Parathyroid adenoma (tissue), 2 donors: ENCODE data around the gene KRT40.

Experiments
- H2AFZ ChIP-seq: fragments of 300-600 bp; sonication (generic); one replicate; pipeline ENCODE4 v1.7.0; 2017; ENCODE audit warnings: antibody characterized with exemption, mild to moderate bottlenecking
- H3K27ac ChIP-seq: fragments of 300-600 bp; sonication (generic); one replicate; pipeline ENCODE4 v1.7.0; 2017
- H3K27me3 ChIP-seq: fragments of 300-600 bp; sonication (generic); one replicate; pipeline ENCODE4 v1.7.0; 2017; ENCODE audit warnings: low read length; ENCODE audit not compliant: control insufficient read depth, insufficient read depth
- H3K36me3 ChIP-seq: fragments of 300-600 bp; sonication (generic); one replicate; pipeline ENCODE4 v1.7.0; 2017; ENCODE audit warnings: low read length; ENCODE audit not compliant: control insufficient read depth, insufficient read depth
- H3K4me1 ChIP-seq: fragments of 300-600 bp; sonication (generic); one replicate; pipeline ENCODE4 v1.7.0; 2017; ENCODE audit warnings: control low read depth
- H3K4me2 ChIP-seq: fragments of 300-600 bp; sonication (generic); one replicate; pipeline ENCODE4 v1.7.0; 2017; ENCODE audit warnings: low read length
- H3K4me3 ChIP-seq: fragments of 300-600 bp; sonication (generic); one replicate; pipeline ENCODE4 v1.7.0; 2017; ENCODE audit warnings: low read depth, low read length
- H3K79me2 ChIP-seq: fragments of 300-600 bp; sonication (generic); one replicate; pipeline ENCODE4 v1.7.0; 2017; ENCODE audit warnings: control low read depth
- H3K9ac ChIP-seq: fragments of 300-600 bp; sonication (generic); one replicate; pipeline ENCODE4 v1.7.0; 2017; ENCODE audit warnings: mild to moderate bottlenecking
- H3K9me3 ChIP-seq: fragments of 300-600 bp; sonication (generic); one replicate; pipeline ENCODE4 v1.7.0; 2017; ENCODE audit warnings: low read length; ENCODE audit not compliant: control insufficient read depth
- TF ChIP-seq, protein P1 (sequence below): fragments of 300-600 bp; sonication (generic); IDR thresholded peaks from one replicate; pipeline ENCODE4 v1.7.0; 2017; ENCODE audit warnings: antibody characterized with exemption, mild to moderate bottlenecking
- donor health status: primary hyperparathyroidism.

Gene KRT40

DNA sequence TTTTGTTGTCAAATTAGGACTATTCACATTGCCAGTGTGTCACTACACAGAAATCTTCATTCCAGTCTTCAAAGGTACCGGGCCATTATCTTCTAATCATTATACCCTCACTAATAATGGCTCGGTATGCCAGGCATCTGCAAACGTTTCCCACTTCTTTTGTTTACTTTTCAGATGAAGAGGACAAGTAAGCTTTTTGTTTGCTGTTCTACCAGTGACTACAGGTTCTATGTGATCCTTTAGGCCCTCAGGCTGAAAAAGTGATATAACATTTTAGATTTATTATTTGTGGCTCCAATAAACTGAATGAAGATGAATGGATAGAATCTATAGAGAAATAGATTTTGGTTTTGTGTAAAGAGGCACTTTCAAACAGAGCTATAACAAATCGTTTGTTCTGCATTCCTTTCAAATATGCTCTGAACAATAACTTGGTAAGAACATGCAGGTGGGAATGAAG, 25.2 kb upstream of the KRT40 start:
- no peak overlapping the region for H3K9ac ChIP-seq
- H3K4me3 ChIP-seq = no peak overlapping the region

DNA sequence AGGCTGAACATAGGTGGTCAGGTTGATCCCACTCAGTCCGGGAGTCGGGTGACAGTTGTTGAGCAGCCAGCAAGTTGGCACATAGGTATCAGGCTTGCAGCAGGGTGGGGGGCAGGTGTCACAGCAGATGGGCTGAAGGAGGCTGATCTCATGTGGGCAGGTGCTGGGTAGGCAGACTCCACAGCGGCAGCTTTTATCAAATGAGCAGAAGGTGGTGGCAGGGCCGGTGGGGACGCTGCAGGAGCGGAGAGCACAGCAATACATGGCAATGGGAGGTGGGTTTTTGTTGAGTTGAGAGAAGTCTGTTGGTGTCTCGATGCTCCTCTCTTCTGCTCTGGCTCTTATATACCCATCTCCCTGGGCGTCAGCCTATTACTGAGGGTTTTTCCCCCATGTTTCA, 24.7 kb upstream of the KRT40 start, which contains the start of gene KRTAP3-1:
TSS of gene KRTAP3-1 (minus strand) at position 318 of the 400 bp plus-strand sequence. CDS start at position 264, 54 bp downstream.
- TF ChIP-seq, protein P1, sequence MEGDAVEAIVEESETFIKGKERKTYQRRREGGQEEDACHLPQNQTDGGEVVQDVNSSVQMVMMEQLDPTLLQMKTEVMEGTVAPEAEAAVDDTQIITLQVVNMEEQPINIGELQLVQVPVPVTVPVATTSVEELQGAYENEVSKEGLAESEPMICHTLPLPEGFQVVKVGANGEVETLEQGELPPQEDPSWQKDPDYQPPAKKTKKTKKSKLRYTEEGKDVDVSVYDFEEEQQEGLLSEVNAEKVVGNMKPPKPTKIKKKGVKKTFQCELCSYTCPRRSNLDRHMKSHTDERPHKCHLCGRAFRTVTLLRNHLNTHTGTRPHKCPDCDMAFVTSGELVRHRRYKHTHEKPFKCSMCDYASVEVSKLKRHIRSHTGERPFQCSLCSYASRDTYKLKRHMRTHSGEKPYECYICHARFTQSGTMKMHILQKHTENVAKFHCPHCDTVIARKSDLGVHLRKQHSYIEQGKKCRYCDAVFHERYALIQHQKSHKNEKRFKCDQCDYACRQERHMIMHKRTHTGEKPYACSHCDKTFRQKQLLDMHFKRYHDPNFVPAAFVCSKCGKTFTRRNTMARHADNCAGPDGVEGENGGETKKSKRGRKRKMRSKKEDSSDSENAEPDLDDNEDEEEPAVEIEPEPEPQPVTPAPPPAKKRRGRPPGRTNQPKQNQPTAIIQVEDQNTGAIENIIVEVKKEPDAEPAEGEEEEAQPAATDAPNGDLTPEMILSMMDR = no peak
- no peaks in the 10 kb centered on the region for H3K79me2 ChIP-seq
- H3K27me3 ChIP-seq = no peaks in the 10 kb centered on the region
- no peaks in the 10 kb centered on the region for H3K4me1 ChIP-seq
- no peak within 1 kb of the TSS for H3K9ac ChIP-seq
- H3K27ac ChIP-seq = no peak within 1 kb of the TSS
- H3K9me3 ChIP-seq = no peaks in the 10 kb centered on the region
- no peak within 1 kb of the TSS for H2AFZ ChIP-seq
- H3K4me3 ChIP-seq = no peak within 1 kb of the TSS
- H3K4me2 ChIP-seq = no peak within 1 kb of the TSS
- H3K36me3 ChIP-seq = no peaks in the 10 kb centered on the region

More for the DNA sequence above, 25.2 kb upstream of the KRT40 start:
- Histone ChIP-seq H3K27me3 (no peaks in the 10 kb centered on the region), H3K79me2 (no peaks in the 10 kb centered on the region), H2AFZ (no peak overlapping the region), H3K4me1 (no peaks in the 10 kb centered on the region), H3K9me3 (no peaks in the 10 kb centered on the region), H3K27ac (no peak overlapping the region), H3K4me2 (no peak overlapping the region), H3K36me3 (no peaks in the 10 kb centered on the region)
- TF ChIP-seq, protein P1 = no peak

DNA sequence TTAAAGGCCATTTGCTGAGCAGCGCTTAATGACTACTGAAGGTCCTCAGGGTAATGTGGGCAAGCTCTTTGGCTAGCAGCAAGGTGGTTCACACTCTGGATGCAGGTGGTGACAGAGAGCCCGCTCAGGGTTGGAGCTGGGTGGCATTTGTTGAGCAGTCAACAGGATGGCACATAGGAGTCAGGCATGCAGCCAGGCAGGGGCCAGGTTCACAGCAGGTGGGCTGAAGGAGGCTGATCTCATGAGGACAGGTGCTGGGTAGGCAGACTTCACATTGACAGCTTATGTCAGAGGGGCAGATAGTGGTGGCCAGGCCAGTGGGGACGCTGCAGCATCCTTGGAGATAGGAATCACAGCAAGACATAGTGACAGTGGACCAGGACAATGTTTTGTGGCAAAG, 20.3 kb upstream of the KRT40 start:
- Histone ChIP-seq H3K79me2 (no peaks in the 10 kb centered on the region), H3K4me2 (no peak overlapping the region), H2AFZ (no peak overlapping the region), H3K9ac (no peak overlapping the region), H3K36me3 (no peaks in the 10 kb centered on the region), H3K27ac (no peak overlapping the region), H3K9me3 (no peaks in the 10 kb centered on the region), H3K4me1 (no peaks in the 10 kb centered on the region), H3K4me3 (no peak overlapping the region), H3K27me3 (no peaks in the 10 kb centered on the region)
- TF ChIP-seq, protein P1 = no peak

DNA sequence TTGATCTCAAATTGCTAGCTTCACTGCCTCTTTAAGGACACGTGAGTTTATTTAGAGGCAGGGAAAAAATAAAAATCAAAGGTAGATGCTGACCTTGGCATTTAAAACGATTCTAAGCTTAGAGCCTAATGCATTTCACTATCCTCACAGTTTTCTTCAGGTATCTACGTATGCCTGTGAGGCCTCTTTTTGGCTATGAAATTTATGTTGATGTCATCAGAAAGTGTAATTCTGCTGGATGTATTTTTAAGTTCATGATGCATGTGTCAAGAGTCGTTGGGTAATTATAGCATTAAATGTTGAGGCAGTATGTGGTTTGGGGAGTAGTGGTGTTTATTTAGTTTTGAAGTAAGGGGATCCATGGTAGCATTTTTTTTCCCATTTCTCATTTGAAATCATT, 19.8 kb upstream of the KRT40 start:
- H2AFZ ChIP-seq = no peak overlapping the region
- H3K27me3 ChIP-seq = no peaks in the 10 kb centered on the region
- no peaks in the 10 kb centered on the region for H3K4me1 ChIP-seq
- H3K4me2 ChIP-seq = no peak overlapping the region
- H3K9me3 ChIP-seq = no peaks in the 10 kb centered on the region
- H3K4me3 ChIP-seq = no peak overlapping the region
- TF ChIP-seq, protein P1 = no peak
- no peak overlapping the region for H3K27ac ChIP-seq
- H3K79me2 ChIP-seq = no peaks in the 10 kb centered on the region
- H3K36me3 ChIP-seq = no peaks in the 10 kb centered on the region
- H3K9ac ChIP-seq = no peak overlapping the region

DNA sequence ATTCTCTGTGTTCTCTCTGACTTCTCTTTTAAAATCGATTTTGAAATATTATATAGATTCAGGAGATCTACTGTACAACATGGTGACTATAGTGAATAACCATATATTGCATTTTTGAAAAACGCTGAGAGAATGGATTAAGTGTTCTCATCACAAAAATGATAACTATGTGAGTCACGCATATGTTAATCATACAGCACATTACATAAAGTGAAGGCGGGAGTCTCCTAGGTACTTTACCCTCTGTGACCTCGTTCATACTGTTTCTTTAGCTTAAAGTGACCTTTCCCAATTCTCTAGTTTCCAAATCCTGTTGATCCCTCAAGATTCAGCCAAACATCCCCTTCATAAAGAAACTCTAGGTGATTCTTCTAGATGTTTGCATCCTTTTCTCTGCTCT, 18.7 kb upstream of the KRT40 start:
- Histone ChIP-seq H3K4me3 (no peak overlapping the region), H3K27ac (no peak overlapping the region), H3K9me3 (no peaks in the 10 kb centered on the region), H3K36me3 (no peaks in the 10 kb centered on the region), H2AFZ (no peak overlapping the region), H3K79me2 (no peaks in the 10 kb centered on the region), H3K4me1 (no peaks in the 10 kb centered on the region), H3K4me2 (no peak overlapping the region), H3K9ac (no peak overlapping the region), H3K27me3 (no peaks in the 10 kb centered on the region)
- TF ChIP-seq, protein P1 = no peak
